Motor neuron (in vitro differentiated cells): ENCODE data around the gene TNFRSF12A. TPM values are rescaled to one million over a fixed set of nuclear protein-coding genes. Genes with fewer than 3 reads are reported as not detected.

ENCODE experiments used
- ATAC-seq, 8 experiments: fragments of 200-7000 bp; cut with Tn5 transposase; replicated peaks in 6 of 8; 2 replicates each; pipeline ENCODE4 v1.8.0; 2021; ENCODE audit warnings: mild to moderate bottlenecking in 8 of 8, moderate library complexity in 8 of 8
- H3K27ac ChIP-seq, 2 donors: fragments of 250-450 bp; sonication (Bioruptor Pico); 2 replicates each; pipeline ENCODE4 v1.9.0; 2021; ENCODE audit warnings: antibody characterized with exemption in 2 of 2, mild to moderate bottlenecking in 2 of 2, moderate library complexity in 1 of 2
- H3K4me1 ChIP-seq, 2 donors: fragments of 250-450 bp; sonication (Bioruptor Pico); replicated peaks in 1 of 2; 2 replicates each; pipeline ENCODE4 v1.6.1; 2021; ENCODE audit warnings: antibody characterized with exemption in 2 of 2, mild to moderate bottlenecking in 2 of 2, moderate library complexity in 1 of 2
- H3K4me3 ChIP-seq, 5 donors: fragments of 250-450 bp; sonication (Bioruptor Pico); 2 replicates each; pipeline ENCODE4 v1.9.0; 2021; ENCODE audit warnings: antibody characterized with exemption in 5 of 5, mild to moderate bottlenecking in 5 of 5, moderate library complexity in 4 of 5
- WGBS, 10 experiments: fragments of 450-650 bp; shearing (Covaris generic); methylation state at CpG; one replicate each; pipeline ENCODE4 v1.0.0; 2022; 5-methylcytosine and 5-hydroxymethylcytosine counted together
- in situ Hi-C, 9 experiments: fragments of 400-800 bp; cut with MboI; loops; one replicate each; pipeline ENCODE4 v1.15.0; 2021; ENCODE audit warnings: low sequenced_read_pairs in 9 of 9, low pct_unique_long_range_greater_than_20kb in 2 of 9; ENCODE audit not compliant: unreplicated experiment in 9 of 9
- total RNA-seq, 8 experiments: library from RNA; unstranded; fragments of 300-600 nt; gene quantifications; 2 replicates each; pipeline versions ENCODE4 v1.2.3 to v1.2.4, GENCODE V29; 2022

TNFRSF12A gene, protein sequence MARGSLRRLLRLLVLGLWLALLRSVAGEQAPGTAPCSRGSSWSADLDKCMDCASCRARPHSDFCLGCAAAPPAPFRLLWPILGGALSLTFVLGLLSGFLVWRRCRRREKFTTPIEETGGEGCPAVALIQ
- total RNA-seq: 100 to 1,000 TPM in 1 of 8 experiments, 10 to 100 TPM in 4, 1 to 10 TPM in 3; 4.3 to 144 (median 14.3) TPM

DNA sequence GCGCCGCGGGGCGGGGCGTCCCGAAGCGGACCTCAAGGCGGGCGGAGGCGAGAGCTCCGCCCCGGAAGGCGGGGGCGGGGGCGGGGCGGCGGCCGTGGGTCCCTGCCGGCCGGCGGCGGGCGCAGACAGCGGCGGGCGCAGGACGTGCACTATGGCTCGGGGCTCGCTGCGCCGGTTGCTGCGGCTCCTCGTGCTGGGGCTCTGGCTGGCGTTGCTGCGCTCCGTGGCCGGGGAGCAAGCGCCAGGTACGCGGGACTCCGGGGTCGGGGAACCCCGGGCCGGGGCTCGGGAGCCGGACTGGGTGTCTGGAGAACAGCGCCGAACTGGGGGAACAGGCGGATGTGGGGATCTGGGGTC is at the start of gene TNFRSF12A:
TSS of gene TNFRSF12A (plus strand) at position 122 of the 357 bp plus-strand sequence. CDS start at position 152, 30 bp downstream.
- peak within 1 kb of the TSS; percentile 34 to 87 (median 44) for H3K4me3 ChIP-seq
- H3K4me1 ChIP-seq: peaks cover 21 to 32% of the 10 kb centered on the region in 2 donors
- H3K27ac ChIP-seq: peak within 1 kb of the TSS; percentile 29 to 30
- ATAC-seq: peak; percentile 8 to 42 (median 22)
- in situ Hi-C loops: no loop called here
- WGBS, 10 experiments: no CpG with 5 or more reads among the region's 49 CpGs

DNA sequence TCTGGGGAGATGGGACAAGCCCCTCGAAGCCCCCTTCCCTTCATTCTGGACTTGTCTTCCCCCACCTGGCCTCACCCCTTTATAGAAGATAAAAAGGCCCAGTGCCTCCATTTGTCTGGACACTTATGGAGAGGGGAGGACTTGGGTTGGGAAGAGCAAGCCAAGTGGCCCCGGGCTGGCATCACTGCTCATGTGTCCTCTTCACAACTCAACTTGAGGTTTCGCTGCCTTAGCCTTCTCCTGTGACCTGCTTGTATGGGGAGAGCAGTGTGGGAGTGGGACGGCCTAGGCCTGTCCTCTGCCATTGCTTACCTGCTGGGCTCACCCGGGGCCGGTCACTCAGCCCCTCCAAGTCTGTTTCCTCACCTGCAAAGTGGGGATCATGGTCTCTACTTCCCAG is 49.6 kb upstream of the TNFRSF12A start:
- peaks cover 8 to 13% of the 10 kb centered on the region in 2 donors for H3K4me1 ChIP-seq

DNA sequence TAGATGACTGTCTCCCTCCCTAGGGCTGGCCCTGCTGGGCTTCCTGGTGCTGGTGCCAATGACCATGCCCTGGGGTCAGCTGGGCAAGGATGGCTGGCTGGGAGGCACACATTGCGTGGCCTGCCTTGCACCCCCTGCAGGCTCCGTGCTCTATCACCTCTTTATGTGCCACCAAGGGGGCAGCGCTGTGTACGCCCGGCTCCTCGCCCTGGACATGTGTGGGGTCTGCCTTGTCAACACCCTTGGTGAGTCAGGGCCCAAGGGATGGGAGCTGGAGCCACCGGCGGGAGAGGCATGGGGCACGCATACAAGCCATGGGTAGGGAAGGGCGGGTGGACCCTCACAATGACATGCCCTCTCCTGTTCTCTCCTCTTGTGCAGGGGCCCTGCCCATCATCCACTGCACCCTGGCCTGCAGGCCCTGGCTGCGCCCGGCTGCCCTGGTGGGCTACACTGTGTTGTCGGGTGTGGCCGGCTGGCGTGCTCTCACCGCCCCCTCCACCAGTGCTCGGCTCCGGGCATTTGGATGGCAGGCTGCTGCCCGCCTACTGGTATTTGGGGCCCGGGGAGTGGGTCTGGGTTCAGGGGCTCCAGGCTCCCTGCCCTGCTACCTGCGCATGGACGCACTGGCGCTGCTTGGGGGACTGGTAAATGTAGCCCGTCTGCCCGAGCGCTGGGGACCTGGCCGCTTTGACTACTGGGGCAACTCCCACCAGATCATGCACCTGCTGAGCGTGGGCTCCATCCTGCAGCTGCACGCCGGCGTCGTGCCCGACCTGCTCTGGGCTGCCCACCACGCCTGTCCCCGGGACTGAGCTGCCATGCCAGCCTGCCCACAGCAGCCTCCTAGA is 48.8 kb upstream of the TNFRSF12A start:
- in situ Hi-C loops: no loop called here
- no peak overlapping the region for H3K27ac ChIP-seq
- ATAC-seq: no peak
- peaks cover 8 to 13% of the 10 kb centered on the region in 2 donors for H3K4me1 ChIP-seq
- 91 to 100% (median 96%) methylated on average over 3 to 18 of the region's 35 CpGs; no CpG with 5 or more reads in 6 of the 10 experiments for WGBS, 10 experiments
- H3K4me3 ChIP-seq: no peak overlapping the region

More for the DNA sequence above, 49.6 kb upstream of the TNFRSF12A start:
- in situ Hi-C loops: no loop called here
- H3K4me3 ChIP-seq: peak overlapping the region; percentile 50 to 97 (median 84)
- 78 to 88% (median 79%) methylated on average over 2 to 4 of the region's 6 CpGs; no CpG with 5 or more reads in 7 of the 10 experiments for WGBS, 10 experiments
- H3K27ac ChIP-seq: no peak overlapping the region
- ATAC-seq: no peak

DNA sequence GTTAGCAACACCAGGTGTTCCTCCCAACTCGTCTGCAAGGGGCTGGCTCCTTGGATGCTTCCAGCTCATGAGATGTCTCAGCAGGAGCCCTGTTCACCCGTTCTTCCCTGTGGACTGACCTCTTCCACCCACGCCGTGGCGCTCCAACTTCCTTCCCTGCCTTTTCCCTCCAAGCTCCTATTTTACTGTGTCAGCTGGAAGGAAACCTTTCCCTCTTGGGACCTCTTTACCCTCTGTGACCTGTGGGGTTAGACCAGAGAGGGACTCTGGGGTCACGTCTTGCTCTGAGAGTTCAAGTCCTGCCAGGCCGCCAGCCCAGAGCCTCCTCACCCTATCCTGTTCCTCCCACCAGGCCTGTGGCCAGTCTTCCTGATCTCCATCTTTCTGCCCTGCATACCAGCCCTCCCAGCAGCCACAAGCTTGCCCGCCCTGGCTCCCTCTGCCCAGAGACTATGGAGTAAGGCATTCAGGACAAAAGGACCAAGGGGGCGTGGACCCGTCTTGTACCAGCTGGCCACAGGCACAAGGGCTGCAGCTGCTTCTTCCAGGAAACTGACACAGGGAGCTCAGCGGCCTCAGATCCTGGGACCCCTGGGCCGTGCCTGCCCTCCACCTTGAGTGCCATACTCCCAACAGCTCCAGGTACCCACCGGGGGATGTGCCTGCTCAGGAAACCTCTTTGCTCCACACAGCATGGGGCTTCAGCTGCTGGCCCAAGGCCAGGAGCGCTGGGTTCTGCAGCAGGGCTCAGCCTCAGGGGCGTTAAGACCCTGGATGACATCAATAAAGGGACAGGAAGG is 48.0 kb upstream of the TNFRSF12A start:
- H3K4me1 ChIP-seq: peaks cover 8 to 13% of the 10 kb centered on the region in 2 donors
- 57 to 100% (median 81%) methylated on average over 1 to 5 of the region's 15 CpGs; no CpG with 5 or more reads in 4 of the 10 experiments for WGBS, 10 experiments
- in situ Hi-C loops: no loop called here
- H3K4me3 ChIP-seq: no peak overlapping the region
- ATAC-seq: no peak
- H3K27ac ChIP-seq: no peak overlapping the region

DNA sequence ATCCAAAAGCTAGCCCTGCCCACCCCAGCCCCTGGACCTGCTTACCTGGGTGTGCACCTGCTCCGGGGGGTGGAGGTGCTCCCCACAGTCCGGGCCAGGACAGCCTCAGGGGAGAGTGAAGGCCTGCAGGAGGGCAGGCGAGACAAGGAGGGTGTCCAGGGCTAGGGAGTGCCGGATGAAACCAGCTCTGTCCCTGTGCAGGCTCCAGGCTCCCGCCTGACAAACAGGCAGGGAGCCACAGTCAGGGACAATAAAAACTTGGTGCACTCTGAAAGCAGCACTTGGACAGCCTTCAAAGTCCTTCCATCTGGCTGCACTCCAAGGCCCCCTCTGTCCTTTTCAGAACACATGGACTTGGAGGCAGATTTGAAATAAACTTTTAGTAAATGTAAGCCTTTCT is 47.1 kb upstream of the TNFRSF12A start:
- Histone ChIP-seq H3K4me3 (no peak overlapping the region), H3K4me1 (peaks cover 8 to 13% of the 10 kb centered on the region in 2 donors), H3K27ac (no peak overlapping the region)
- no peak for ATAC-seq
- in situ Hi-C loops: no loop called here
- WGBS, 10 experiments: 100% methylated on average over 2 of the region's 5 CpGs; no CpG with 5 or more reads in 9 of the 10 experiments

DNA sequence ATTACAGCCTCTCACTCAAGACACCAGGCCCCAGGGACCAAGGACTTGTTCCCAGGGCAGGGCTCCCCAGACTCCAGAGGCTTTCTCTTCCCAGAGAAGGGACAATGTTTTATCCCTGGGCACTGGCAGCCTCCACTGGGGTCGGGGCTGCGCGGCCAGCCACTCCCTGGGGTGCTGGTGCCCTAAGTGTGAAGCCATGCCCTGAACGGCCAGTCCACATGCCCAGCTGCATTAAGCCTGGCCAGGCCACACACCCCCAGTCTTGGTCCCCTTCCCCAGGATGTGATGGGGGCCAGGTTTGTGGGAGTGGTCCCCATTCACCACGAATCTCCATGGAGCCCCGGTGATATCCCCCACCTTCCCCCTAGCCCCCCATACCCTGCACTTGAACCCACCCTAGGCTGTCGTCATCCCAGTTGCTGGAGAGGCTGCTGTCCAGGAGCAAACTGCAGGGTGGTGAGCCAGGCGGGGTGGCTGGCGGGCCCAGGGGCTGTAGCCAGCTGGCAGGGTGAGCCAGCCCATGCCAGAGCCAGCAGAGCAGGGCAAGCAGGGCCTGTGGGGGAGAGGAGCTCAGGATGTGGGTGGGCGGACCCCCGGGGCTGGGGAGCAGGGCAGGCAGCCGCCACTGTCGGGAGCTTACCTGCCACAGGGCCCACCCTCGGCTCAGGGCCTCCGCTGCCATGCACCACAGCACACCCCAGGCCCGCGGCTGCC is 46.4 kb upstream of the TNFRSF12A start:
- no peak overlapping the region for H3K4me3 ChIP-seq
- WGBS, 10 experiments: 87 to 93% (median 87%) methylated on average over 3 to 4 of the region's 17 CpGs; no CpG with 5 or more reads in 7 of the 10 experiments
- H3K27ac ChIP-seq: no peak overlapping the region
- H3K4me1 ChIP-seq: peaks cover 8% of the 10 kb centered on the region in 2 donors
- no peak for ATAC-seq
- in situ Hi-C loops: no loop called here

DNA sequence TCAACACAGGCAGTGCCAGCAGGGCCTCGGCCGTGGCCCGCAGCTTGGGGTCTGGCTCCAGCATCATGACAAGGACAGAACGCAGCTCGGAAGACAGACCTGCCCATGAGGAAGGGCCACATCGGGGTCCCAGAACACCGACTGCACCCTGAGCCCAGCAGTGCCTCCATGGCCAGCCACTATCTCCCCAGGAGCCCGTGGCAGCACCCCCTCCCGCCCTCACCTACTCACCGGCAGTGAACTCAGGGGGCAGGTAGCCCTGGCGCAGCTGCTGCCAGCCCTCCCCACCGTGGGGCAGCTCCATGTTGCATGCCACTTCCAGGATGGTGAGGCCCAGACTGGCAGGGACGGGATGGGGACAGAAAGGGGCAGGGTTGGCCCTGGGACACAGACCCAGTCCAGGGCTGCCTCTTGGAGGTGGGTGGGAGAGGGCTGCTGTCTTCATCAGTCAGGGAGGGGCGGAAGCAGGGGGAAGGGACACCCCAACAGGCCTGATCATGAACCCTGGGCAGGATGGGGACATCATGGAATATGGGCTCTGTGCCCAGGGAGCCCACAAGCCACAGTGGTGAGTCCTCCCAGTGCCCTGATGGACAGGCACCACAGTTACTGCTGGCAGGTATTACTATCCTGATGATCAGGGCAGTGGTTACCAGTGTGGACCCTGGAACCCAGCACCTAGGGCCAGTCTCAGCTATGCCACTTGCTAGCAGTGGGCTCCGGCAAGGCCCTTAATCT is 45.7 kb upstream of the TNFRSF12A start:
- H3K4me1 ChIP-seq: peaks cover 8% of the 10 kb centered on the region in 2 donors
- H3K4me3 ChIP-seq: no peak overlapping the region
- WGBS, 10 experiments: 86 to 100% methylated on average over 1 of the region's 15 CpGs; no CpG with 5 or more reads in 8 of the 10 experiments
- in situ Hi-C loops: no loop called here
- no peak for ATAC-seq
- H3K27ac ChIP-seq: no peak overlapping the region

DNA sequence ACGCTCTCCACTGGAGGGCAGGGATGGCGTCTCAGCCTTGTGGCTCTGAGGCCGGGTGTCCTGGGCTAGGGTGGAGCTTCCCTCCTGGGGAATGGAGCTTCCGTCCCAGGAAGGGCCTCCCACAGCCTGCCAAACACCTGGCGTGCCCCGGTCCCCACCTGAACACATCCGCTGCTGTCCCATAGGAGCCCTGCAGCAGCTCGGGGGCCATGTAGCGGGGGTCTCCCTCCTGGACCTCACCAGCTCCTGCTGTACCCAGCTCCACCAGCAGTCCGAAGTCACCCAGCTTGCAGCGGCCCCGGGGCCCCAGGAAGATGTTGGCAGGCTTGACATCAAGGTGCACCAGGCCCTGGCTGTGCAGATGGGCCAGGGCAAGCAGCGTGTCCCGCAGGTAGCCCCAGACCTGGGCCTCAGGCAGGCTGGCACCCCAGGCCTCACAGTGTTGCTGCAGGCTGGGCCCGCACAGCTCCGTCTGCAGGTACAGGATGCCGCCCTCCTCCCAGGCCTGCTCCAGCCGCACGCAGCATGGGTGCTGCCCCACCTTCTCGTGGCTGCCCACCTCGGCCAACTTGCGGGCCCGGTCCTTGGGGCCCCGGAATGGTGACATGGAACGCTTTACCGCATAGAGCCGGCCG is 44.9 kb upstream of the TNFRSF12A start:
- Histone ChIP-seq H3K4me3 (no peak overlapping the region), H3K4me1 (peaks cover 6 to 9% of the 10 kb centered on the region in 2 donors), H3K27ac (no peak overlapping the region)
- in situ Hi-C loops: no loop called here
- WGBS, 10 experiments: 96 to 100% (median 99%) methylated on average over 1 to 9 of the region's 28 CpGs; no CpG with 5 or more reads in 6 of the 10 experiments
- ATAC-seq: no peak

DNA sequence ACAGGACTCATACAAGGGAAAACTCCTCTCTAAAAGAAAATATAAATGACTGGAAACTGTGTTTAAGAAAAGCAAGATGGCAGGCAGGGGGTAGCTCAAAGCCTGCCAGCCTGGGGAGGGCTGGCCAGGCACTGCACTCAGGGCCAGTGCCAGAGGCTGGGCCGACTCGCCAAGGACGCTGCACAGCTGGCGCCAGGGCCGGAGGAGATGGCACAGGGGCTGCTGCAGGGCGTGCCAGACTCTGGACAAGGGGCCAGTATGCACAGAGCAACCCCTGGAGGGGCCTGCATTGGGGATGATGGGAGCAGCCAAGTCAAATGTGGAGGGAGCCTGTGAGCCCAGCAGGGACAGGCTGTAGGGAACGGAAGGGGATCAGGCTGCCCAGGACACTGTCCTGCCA is 44.0 kb upstream of the TNFRSF12A start:
- in situ Hi-C loops: no loop called here
- ATAC-seq: no peak
- WGBS, 10 experiments: 90 to 100% methylated on average over 2 to 5 of the region's 7 CpGs; no CpG with 5 or more reads in 8 of the 10 experiments
- H3K27ac ChIP-seq: no peak overlapping the region
- no peak overlapping the region for H3K4me3 ChIP-seq
- peaks cover 5 to 7% of the 10 kb centered on the region in 2 donors for H3K4me1 ChIP-seq

DNA sequence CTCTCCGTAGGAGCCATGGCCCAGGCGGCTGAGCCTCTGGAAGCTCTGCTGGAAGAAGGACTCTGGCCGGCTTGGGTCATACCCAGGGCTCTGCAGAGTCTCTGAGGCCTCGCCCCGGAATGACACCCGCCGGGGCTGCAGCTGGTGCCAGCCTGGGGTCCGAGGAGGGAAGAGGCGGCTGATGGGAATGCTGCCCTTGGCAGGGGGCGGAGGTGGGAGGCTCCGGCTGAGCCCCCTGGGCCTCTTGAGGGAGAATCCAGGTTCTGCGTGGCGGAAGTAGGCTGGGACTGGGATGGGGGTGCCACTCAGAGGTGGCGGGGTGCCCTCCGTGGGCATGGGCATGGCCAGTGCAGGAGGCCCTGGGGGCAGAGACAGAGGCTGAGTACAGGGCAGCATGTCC is 43.5 kb upstream of the TNFRSF12A start:
- no CpG with 5 or more reads among the region's 15 CpGs for WGBS, 10 experiments

DNA sequence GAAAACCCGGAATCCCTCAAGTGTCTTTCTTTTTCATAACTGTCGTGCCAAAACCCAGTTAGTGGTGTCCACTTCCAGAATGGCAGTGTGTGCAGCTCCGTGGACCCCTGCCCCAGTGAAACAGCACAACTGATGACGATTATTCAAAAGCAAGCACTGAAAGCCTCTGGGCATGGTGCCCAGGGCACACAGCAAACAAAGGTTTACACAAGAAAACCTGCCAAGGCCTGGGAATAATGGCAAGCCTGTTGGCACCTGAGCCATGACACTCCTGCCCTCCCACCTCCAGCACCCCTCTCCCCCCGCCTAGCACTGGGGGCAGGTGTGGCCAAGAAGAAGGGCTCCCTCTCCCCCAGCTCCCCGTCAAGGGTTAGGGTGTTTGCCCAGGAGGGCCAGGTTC is 42.7 kb upstream of the TNFRSF12A start:
- no peak overlapping the region for H3K4me3 ChIP-seq
- no peak overlapping the region for H3K27ac ChIP-seq

More for the DNA sequence above, 43.5 kb upstream of the TNFRSF12A start:
- peaks cover 7 to 12% of the 10 kb centered on the region in 2 donors for H3K4me1 ChIP-seq
- in situ Hi-C loops: no loop called here
- no peak overlapping the region for H3K27ac ChIP-seq
- H3K4me3 ChIP-seq: no peak overlapping the region
- no peak for ATAC-seq

More for the DNA sequence above, 42.7 kb upstream of the TNFRSF12A start:
- WGBS, 10 experiments: 57 to 100% (median 88%) methylated on average over 1 to 3 of the region's 6 CpGs; no CpG with 5 or more reads in 3 of the 10 experiments
- H3K4me1 ChIP-seq: peaks cover 7 to 15% of the 10 kb centered on the region in 2 donors
- no peak for ATAC-seq
- in situ Hi-C loops: no loop called here
